GM19099 (cell line): Measurements from ENCODE around the gene KRT80.

Experiments
- POLR2A ChIP-seq: IDR thresholded peaks from 3 replicates; pipeline ENCODE4 v1.6.1; 2011; ENCODE audit warnings: low read depth; ENCODE audit not compliant: insufficient read length; ENCODE audit errors: extremely low read depth

KRT80 gene

GRCh38 chr12:52232203-52232673, 40.4 kb upstream of the KRT80 start:
- no peak for TF ChIP-seq POLR2A

DNA sequence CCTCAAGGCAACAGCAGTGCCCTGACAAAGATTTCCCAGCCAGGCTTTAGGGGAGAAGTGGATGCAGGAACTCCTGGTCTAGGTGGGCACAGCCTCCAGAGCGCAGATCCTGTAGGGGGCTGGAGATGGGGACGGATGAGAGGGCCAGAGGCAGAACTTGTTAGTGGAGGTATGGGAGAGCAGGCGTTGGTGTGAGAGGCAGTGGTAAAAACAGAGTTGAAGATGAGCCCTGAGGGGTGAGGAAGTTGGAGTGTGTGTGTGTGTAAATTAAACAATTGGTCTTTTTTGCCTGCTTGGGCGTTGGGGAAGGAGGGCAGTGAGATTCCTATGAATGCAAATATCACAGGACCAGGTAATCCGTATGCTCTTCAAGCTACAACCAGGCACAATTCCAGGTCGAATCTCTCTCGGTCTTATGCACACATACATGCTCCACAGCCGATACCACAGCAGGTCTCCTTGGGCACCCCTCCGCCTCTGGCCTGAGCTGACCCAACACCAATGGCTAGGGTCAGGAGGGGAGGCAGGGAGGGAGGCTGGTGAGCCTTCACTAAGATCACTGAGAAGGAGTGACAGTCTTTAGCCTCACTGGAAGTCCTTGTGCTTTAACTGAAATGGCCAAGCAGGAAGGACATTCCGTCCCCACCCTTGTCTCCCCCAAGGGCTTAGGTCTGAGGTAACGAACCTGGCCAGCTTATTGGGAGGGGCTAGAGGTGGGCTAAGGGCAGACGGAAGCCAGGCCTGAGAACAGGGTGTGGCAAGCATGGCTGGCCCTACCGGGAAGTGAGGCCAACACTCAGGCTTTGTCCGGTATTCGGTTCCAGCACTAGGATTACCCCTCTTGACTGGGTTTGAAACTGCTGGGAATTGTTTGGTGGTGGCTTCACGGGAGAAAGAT, 39.7 kb upstream of the KRT80 start:
- no peak for TF ChIP-seq POLR2A

DNA sequence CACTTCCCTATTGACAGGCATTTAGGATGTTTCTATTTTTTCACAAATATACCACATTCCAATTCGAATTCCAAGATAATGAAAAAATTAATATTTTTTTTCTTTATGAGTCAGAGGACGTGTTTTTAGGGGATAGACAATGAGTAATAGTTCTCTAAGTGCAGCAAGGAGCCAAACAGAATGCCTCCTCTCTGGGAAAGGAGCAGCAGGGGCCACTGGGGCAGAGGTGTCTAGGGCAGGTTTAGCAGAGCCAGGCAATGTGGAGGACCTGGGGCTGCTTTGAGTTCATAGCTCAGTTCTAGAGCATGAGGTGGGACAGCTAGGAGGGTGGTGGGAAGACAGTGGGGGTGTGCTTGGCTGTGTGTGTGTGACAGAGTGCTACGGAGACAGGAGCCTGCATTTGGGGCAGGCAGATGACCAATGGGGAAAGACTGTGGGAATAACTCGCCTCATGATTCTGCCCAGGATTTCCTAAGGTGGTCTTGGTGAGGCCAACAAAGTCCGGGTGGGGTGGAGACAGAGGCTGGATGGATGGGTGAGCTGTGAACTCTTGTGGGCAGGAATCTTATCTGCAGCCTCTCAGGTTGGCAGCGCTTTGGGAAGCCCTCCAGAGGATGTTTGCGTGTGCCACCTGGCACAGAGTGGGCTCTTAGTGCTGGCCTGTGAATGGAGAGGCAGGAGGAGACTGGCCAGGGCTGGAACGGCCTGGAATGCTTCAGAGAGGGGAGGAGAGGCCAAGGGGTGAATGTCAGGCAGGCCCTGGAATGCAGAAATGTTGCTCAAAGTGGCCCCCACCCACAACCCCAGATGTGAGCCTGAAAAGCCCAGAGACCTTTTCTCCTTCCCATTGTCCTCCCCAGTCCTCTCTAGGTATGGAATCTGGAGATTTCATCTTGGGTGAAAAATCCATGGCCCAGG, 38.8 kb upstream of the KRT80 start:
- no peak for TF ChIP-seq POLR2A

DNA sequence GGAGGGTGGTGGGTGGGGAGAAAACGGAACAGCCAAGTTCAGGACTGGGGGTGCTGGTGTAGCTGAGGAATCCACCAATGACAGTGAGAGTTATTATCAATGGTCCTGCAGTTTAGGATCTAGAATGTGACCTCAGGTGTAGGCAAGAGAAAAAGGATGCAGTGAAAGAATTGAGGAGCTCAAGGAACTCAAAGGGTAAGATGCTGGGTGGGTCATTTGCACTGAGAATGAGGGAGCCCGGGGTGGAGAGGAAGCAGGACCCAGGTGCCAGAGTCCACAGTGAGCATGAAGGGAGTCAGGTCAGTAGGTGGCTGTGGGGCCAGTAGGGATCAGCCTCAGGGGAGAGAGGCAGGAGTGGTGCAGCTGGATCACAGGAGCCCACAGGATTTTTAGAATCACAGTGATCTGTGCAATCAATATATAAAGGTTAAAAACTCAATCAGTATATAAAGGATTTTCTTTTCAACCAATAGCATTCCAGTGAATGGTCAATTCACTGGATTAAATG, 38.1 kb upstream of the KRT80 start:
- TF ChIP-seq POLR2A = no peak

- no peak for TF ChIP-seq POLR2A
Measured at GRCh38 chr12:52228931-52229330, 37.1 kb upstream of the KRT80 start.

DNA sequence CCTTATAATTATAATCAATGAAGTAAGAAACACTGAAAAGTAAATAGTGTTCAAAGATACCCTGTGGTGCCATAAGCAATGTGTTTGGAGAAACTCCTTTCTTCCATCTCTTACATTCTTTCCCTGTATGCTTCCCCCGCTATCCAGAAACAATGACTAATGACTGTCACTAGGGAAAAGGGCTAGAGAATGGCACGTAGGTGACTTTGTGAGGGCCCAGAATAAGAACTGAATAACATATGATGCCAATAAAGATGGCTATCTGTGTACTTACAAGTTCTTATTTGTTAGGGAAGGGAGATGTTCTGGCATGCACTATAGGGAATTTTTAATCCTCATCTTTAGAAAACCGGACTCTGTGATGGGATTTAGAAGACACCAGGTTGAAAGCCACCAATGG, 36.6 kb upstream of the KRT80 start:
- no peak for TF ChIP-seq POLR2A

DNA sequence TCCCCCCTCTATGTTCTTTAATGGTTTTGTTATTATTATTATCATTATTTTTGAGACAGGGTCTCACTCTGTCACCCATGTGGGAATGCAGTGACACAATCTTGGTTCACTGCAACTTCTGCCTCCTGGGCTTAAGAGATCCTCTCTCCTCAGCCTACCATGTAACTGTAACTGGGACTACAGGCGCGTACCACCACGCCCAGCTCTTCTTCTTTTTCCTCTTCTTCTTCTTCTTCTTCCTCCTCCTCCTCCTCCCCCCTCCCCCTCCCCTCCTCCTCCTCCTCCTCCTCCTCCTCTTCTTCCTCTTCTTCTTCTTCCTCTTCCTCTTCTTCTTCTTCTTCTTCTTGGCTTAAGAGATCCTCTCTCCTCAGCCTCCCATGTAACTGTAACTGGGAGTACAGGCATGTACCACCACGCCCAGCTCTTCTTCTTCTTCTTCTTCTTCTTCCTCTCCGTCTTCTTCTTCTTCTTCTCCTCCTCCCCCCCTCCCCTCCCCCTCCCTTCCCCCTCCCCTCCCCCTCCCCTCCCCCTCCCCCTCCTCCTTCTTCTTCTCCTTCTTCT, 35.9 kb upstream of the KRT80 start:
- TF ChIP-seq POLR2A = no peak

- TF ChIP-seq POLR2A = no peak
Measured at GRCh38 chr12:52226446-52226845, 34.6 kb upstream of the KRT80 start.

- no peak for TF ChIP-seq POLR2A
Measured at GRCh38 chr12:52225752-52226151, 33.9 kb upstream of the KRT80 start.

- no peak for TF ChIP-seq POLR2A
Measured at GRCh38 chr12:52224151-52224550, 32.3 kb upstream of the KRT80 start.

DNA sequence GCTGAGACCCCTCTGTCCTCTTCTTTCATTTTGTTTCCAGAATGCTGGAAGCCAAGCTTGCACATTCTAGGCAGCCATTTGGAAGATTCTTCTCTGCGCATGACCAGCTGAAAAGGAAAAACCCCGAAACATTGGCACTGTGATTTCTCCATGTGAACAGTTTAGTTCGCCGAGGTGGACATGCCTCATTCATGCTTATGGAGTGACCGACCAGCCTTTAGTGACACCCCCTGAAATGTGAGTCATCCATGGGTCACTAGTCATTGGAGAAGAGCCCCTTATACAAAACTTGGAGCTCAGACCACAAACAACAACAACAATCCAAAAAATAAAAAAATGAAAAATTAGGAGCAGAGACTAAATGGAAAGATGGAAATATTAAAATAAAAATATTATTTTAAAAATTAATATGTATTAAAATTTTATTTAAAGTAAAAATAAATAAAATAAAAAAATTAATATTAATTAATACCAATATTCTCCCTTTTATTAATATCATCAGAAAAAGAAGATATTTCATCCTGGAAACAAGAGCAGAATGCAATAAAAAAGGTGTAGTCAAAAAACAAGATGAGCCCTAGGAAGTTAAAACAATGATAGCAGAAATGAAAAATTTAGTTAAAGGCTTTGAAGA, 31.7 kb upstream of the KRT80 start:
- no peak for TF ChIP-seq POLR2A

DNA sequence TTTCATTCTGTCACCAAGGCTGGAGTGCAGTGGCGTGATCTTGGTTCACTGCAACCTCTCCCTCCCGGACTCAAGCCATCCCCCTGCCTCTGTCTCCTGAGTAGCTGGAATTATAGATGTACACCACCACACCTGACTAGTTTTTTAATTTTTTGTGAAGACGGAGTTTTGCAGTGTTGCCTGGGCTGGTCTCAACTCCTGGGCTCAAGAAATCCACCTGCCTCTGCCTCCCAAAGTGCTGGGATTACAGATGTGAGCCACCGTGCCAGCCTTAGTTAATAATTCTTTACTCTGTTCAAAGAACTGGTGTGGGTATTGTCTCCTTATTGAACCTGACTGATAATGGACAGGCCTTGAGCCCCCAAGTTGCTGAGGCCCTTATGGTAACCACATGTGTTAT, 30.9 kb upstream of the KRT80 start:
- no peak for TF ChIP-seq POLR2A

DNA sequence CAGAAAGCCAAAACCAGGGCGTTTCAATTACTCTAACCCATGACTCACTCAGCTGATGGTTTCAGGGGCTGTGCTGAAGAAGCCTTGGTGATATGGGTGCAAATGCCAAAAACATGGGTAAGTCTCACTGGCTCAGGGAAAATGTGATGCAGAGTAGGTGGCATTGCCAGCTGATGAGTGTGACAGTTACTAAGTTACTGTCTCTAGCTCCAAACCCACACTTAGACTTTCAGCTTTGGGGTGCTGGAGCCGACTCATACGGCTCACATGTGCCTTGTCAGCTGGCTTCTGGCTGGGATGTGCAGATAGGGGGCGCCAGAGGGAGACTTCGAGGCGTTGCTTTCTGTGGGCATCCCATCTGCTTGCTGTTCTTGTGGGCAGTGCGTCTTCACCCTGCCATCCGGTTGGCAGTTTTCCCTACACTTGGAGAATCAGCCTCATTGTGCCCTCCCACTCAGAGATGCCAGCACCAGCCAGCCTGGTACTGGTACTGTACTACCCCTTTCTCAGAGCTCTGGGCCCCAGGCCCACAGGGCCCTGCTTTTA, 30.2 kb upstream of the KRT80 start:
- no peak for TF ChIP-seq POLR2A

DNA sequence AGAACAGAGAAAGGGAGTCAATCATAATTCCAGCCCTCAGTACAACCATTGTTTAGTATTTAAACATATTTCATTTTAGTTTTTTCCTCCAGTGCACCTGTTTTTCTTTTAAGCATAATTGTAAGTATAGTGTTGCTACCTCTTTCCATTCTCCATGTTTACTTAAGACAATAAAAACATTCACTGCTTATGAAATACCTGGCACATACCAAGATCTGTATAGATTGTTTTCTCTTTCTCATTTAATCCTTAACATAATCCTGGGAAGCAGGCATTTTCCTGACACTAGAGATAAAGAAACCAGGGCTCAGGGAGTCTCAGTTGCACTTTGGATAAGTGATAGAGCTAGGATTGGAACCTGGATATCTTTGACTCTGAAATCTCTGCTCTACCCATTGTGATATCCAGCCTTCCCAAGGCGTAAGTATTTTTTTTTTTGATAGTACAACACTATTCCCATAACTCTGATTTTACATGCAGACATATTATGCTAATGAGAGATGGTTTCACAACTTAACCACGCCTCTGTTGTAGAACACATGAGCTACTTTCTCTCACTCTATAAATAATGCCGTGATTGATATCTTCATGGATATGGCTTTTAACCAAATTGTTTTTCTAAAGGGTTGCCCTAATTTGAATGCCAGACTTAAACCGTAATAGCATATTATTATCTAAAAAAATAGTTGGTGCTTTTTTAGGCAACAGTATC, 29.4 kb upstream of the KRT80 start:
- no peak for TF ChIP-seq POLR2A
